Measurements from ENCODE around the gene AMT. TPM values are rescaled to one million over a fixed set of nuclear protein-coding genes. Genes with fewer than 3 reads are reported as not detected.

The AMT gene
- total and polyA plus RNA-seq, 11 donors: 3.5 to 39.9 (median 17.0) TPM

GRCh38 chr3:49417516-49418120, 4.7 kb downstream of the AMT start:
- intact Hi-C loops (cut with DNase I): loop anchor here in 2 of 10 donors (10.0 kb wide), 2 partner anchors 47 to 253 kb away; partner anchors contain the start of gene CCDC71 (in 1 of the 2)
- Histone ChIP-seq H3K36me3 (peaks cover 0 to 51% (median 31%) of the 10 kb centered on the region in 9 donors), H3K27me3 (no peaks in the 10 kb centered on the region), H3K4me1 (peaks cover 3 to 66% (median 24%) of the 10 kb centered on the region in 12 donors), H3K27ac (peak overlapping the region in 10 of 12 donors; percentile 10 to 85 (median 41)), H3K4me3 (no peak overlapping the region), H3K9me3 (no peaks in the 10 kb centered on the region)
- TF ChIP-seq CTCF (IDR thresholded peaks at IDR 0.05) (no peak), POLR2A (IDR thresholded peaks at IDR 0.05) (no peak)
- peak in 2 of 4 donors; percentile 3 to 4 for ATAC-seq
- DNase-seq: no peak
- 64 to 73% (median 69%) methylated on average over 13 of the region's 13 CpGs for WGBS, 4 donors

GRCh38 chr3:49416867-49417266, 5.4 kb downstream of the AMT start:
- Histone ChIP-seq H3K4me1 (peaks cover 3 to 61% (median 23%) of the 10 kb centered on the region in 12 donors), H3K4me3 (peak overlapping the region in 1 of 12 donors; percentile 6), H3K9me3 (no peaks in the 10 kb centered on the region), H3K27me3 (no peaks in the 10 kb centered on the region), H3K27ac (peak overlapping the region in 8 of 12 donors; percentile 8 to 85 (median 44)), H3K36me3 (peaks cover 0 to 51% (median 31%) of the 10 kb centered on the region in 9 donors)
- TF ChIP-seq POLR2A (IDR thresholded peaks at IDR 0.05) (no peak), CTCF (IDR thresholded peaks at IDR 0.05) (no peak)
- ATAC-seq (no peak), DNase-seq (no peak)
- WGBS, 4 donors: 79 to 96% (median 95%) methylated on average over 2 of the region's 2 CpGs
- intact Hi-C loops (cut with DNase I): loop anchor here in 2 of 10 donors (10.0 kb wide), 2 partner anchors 48 to 252 kb away; partner anchors contain the start of gene CCDC71 (in 1 of the 2)

- Histone ChIP-seq H3K27ac (peak overlapping the region in 8 of 12 donors; percentile 5 to 85 (median 28)), H3K9me3 (no peaks in the 10 kb centered on the region), H3K4me1 (peaks cover 3 to 55% (median 22%) of the 10 kb centered on the region in 12 donors), H3K36me3 (peaks cover 0 to 51% (median 31%) of the 10 kb centered on the region in 9 donors), H3K27me3 (no peaks in the 10 kb centered on the region), H3K4me3 (peak overlapping the region in 1 of 12 donors; percentile 6)
- no peak for ATAC-seq
- DNase-seq: no peak
- no peak for TF ChIP-seq CTCF (IDR thresholded peaks at IDR 0.05)
- TF ChIP-seq POLR2A (IDR thresholded peaks at IDR 0.05): no peak
- intact Hi-C loops (cut with DNase I): loop anchor here in 2 of 10 donors (10.0 kb wide), 2 partner anchors 49 to 251 kb away; partner anchors contain the start of gene CCDC71 (in 1 of the 2)
- WGBS, 4 donors: 31 to 47% (median 42%) methylated on average over 3 to 4 of the region's 4 CpGs
Observed at GRCh38 chr3:49415931-49416601, 6.2 kb downstream of the AMT start.

- ATAC-seq: no peak
- TF ChIP-seq CTCF (IDR thresholded peaks at IDR 0.05) (no peak), POLR2A (IDR thresholded peaks at IDR 0.05) (no peak)
- Histone ChIP-seq H3K27me3 (no peaks in the 10 kb centered on the region), H3K9me3 (no peaks in the 10 kb centered on the region), H3K27ac (peak overlapping the region in 1 of 12 donors; percentile 85), H3K4me3 (no peak overlapping the region), H3K4me1 (peaks cover 3 to 64% (median 30%) of the 10 kb centered on the region in 12 donors), H3K36me3 (peaks cover 0 to 40% (median 27%) of the 10 kb centered on the region in 9 donors)
- intact Hi-C loops (cut with DNase I): loop anchor here in 7 of 10 donors (5.0 to 10.0 kb wide), 4 partner anchors 50 to 250 kb away; partner anchors contain the start of genes GPX1 (in 5 of the 7), USP4 (in 3 of the 7) and CCDC71 (in 1 of the 7)
- no peak for DNase-seq
- 75 to 100% (median 93%) methylated on average over 1 to 2 of the region's 2 CpGs for WGBS, 4 donors
Observed at GRCh38 chr3:49414753-49415152, 7.5 kb downstream of the AMT start.
